HCEC 1CT (cell line): Measurements from ENCODE around the gene ATF4.

ENCODE experiments used
- DNase-seq: peaks from one replicate; pipeline ENCODE4 v3.0.0-alpha.2; 2017

ATF4 gene

DNA sequence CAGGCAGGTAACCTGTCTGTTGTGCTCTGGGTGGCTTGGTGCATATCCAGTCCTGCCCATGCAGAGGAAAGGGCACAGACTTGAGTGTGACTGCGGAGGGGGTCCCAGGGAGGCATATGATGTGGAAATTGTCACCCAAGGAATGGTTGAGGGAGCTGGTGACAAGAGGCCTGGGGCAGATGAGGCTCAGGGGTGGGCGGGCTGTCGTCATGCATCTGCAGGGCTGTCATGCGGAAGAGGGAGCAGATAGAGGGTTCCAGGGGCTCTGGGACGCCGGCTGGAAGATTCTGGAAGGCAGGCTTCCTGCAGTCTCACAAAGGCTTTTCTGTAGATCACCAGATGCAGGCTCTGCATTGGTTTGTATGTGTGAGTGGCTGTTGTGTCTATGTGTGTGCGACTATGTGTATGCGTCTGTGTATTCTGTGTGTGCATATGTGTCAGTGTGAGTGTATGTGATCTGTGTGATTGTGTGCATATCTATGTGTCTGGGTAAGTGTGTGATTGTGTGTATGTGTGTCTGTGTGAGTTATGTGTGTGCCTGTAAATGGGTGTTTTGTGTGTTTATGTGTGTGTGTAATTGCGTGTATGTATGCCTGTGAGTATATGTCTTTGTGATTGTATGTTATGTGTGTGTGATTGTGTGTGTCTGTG, 42.6 kb downstream of the ATF4 start:
- no peak for DNase-seq

DNA sequence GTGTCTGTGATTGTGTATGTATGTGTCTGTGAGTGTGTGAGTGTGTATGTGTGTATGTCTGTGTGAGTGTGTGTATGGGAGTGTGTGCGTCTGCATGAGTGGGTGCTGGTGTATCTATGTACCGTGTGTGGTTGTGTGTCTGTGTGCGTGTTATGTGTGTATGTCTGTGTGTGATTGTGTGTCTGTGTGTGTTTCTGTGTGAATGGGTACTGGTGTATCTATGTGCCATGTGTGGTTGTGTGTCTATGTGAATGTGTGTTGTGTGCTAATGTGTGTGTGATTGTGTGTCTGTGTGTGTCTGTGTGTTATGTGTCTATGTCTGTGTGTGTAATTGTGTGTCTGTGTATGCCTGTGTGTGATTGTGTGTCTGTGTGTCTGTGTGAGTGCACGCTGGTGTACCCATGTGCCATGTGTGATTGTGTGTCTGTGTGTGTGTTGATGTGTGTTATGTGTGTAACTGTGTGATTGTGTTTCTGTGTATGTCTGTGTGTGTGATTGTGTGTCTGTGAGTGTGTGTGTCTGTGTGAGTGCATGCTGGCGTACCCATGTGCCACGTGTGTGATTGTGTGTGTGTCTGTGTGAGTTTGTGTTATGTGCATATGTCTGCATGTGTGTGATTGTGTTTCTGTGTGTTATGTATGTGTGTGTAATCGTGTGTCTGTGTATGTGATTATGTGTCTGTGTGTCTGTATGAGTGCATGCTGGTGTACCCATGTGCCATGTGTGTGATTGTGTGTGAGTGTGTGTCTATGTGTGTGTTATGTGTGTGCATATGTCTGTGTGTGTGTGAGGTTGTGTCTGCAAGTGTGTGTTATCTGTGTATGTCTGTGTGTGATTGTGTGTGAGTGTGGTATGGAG, 43.4 kb downstream of the ATF4 start:
- no peak for DNase-seq

- no peak for DNase-seq
These were observed 45.1 kb downstream of the ATF4 start for GRCh38 chr22:39565414-39565944.

DNA sequence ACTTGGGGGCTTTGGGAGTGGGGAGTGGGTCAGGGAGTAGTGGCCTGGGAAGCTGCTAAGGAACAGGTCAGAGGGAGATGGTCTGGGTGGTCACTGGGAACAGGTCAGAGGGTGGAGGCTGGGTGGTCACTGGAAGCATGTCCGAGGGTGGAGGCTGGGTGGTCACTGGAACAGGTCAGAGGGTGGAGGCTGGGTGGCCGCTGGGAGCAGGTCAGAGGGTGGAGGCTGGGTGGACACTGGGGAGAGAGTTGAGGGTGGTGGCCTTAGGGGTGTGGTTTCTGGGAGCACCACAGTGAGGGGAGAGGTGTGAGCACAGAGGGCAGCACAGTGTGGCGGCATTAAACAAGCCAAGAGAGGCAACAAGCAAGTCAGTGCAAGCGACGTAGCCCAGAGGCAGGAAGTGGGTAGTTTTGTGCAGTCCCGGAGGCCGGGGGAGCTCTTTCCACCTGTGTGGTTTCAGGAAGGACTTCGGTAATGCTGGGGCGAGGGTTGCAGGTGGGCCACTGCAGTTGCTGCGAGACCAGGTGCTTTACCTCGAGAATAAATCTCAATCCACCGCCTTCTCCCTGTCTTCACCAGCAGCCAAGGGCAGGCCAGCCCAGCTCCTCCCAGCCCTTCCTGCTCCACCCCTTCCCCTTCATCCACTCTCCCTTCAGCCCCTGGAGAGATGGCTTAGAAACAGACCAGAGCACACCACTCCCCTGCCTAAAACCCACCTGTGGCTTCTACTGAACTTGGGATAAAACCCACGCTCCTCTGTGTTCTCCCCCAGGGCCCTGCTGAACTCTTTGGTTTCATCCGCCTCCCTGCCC, 47.0 kb downstream of the ATF4 start:
- DNase-seq = no peak

DNA sequence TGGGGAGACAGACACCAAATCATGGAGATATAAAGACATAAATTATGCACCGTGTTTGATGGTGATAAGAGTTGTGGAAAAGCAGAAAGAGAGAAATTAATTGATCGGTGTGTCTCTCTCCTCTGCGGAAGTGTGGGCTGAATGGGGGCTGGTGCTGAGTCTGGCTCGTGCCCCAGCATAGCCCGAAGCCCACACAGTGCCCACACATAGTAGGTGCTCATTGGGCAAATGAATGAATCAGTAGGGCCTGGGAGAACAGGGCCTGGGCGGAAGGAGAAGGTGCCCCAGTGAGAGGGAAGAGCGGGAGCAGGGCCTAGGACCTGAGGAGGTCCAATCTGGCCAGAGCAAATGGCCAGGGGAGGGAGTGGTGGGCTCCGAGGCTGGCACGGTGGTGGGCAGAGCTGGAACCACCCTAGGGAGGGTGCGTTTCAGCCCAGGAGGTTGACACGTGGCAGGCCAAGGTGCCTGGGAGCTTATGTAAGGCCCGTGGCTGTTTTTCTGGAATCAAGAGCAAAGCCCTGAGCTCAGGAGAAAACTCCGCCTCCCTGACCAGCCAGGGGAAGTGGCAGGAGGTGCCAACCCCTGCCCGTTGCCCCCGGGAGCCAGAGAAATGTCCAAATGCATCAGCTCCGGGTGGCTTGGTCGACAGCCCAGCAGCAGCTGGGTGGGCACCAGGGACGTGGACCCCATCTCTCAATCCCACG, 48.1 kb downstream of the ATF4 start:
- DNase-seq = no peak

- DNase-seq = no peak
These were observed 48.7 kb downstream of the ATF4 start for GRCh38 chr22:39569066-39569465.

DNA sequence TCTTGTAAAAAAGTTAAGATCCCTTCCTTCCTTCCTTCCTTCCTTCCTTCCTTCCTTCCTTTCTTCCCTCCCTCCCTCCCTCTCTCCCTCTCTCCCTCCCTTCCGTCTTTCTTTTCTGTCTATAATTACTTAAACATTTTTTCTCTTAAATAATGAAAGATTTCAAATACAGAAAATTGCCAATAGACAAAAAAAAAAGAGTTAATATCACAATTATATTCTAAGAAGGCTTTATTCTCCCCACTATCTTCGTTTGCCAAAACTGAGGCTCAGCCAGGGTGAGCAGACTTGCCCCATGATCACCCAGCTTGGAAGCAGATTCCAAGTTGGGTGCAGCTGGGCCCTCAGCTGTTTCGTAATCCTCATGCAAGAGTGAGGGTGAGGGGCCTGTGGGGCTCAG, 49.9 kb downstream of the ATF4 start:
- no peak for DNase-seq

- no peak for DNase-seq
These were observed 50.3 kb downstream of the ATF4 start, which contains the start of gene CACNA1I for GRCh38 chr22:39570665-39571064. CACNA1I (plus strand) TSS chr22:39570753; CDS start chr22:39570753, 0 bp downstream.

DNA sequence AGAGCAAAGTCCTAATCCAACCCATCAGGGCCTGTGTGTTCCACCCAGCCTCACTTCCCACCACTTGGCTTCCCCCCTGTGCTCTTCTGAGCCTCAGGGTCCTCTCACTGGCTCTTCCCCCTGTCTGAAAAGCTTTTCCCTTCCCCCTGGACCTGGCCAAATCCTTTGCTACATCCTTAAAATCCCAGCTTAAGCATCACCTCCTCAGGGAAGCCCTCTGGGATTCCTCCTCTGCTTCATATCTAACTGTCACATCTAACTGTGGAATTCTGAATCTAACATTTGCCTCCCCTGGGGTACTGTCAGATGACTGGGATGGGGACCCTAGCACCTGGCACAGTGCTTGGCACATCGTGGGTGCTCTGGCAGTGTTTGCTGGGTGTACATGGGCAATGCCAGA, 51.2 kb downstream of the ATF4 start:
- no peak for DNase-seq
